GM18951 (cell line): ENCODE measurements around the gene FUCA1.
"Not testable (repeated sequence)": the region's sequence is repeated elsewhere in the genome, so short reads cannot be mapped to it uniquely, and the experiment has no call there.

Source experiments
- POLR2A ChIP-seq: IDR thresholded peaks from 4 replicates; pipeline ENCODE4 v1.6.1; 2011; ENCODE audit warnings: mild to moderate bottlenecking; ENCODE audit not compliant: insufficient read length, insufficient read depth; ENCODE audit errors: extremely low read depth
- in situ Hi-C: fragments of 300-500 bp; cut with MboI; formaldehyde crosslinking; loops from one replicate; pipeline ENCODE4 v1.12.0; 2022; ENCODE audit warnings: low sequenced_read_pairs, mixed read lengths, inconsistent platforms; ENCODE audit not compliant: unreplicated experiment

FUCA1 gene

GRCh38 chr1:23843644-23844043 lies 24.4 kb downstream of the FUCA1 start:
- no peak for TF ChIP-seq POLR2A
- in situ Hi-C loops, result no loop called here

DNA sequence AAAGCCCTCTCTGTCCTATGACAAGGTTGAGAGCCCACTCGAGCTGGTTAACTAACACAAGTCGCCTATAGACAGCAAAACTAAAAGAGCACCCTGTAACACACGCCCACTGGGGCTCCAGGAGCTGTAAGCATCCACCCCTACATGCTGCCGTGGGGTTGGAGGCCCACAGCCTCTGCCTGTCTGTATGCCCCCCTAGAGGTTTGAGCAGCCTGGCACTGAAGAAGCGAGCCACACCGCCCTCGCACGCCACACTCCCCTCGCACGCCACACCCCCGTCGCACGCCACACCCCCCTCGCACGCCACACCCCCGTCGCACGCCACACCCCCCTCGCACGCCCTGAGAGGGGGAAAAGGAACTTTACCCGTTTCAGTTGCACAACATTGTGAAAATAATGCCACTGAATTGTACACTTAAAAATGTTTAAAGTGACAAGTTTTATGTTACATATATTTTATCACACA lies 29.7 kb downstream of the FUCA1 start:
- in situ Hi-C loops, result no loop called here
- TF ChIP-seq POLR2A, result no peak

GRCh38 chr1:23837908-23838307 lies 30.2 kb downstream of the FUCA1 start:
- in situ Hi-C loops, result no loop called here

GRCh38 chr1:23836037-23836436 lies 32.1 kb downstream of the FUCA1 start:
- in situ Hi-C loops, result no loop called here
- TF ChIP-seq POLR2A, result no peak

More at GRCh38 chr1:23837908-23838307, 30.2 kb downstream of the FUCA1 start:
- no peak for TF ChIP-seq POLR2A

DNA sequence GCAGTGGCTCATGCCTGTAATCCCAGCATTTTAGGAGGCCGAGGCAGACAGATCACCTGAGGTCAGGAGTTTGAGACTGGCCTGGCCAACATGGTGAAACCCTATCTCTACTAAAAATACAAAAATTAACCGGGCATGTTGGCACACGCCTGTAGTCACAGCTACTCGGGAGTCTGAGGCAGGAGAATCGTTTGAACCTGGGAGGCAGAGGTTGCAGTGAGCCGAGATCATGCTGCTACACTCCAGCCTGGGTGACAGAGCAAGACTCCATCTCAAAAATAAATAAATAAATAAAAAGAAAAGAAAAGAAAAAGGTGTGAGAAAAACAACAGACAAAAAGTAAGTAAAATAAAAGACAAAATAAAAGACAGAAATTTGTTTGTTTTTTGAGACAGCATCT lies 33.9 kb downstream of the FUCA1 start:
- in situ Hi-C loops, result not testable (repeated sequence)

- in situ Hi-C loops, result no loop called here
- no peak for TF ChIP-seq POLR2A
Observed at GRCh38 chr1:23827717-23828116, 40.4 kb downstream of the FUCA1 start.

- in situ Hi-C loops, result not testable (repeated sequence)
Observed at GRCh38 chr1:23826590-23826989, 41.5 kb downstream of the FUCA1 start.

DNA sequence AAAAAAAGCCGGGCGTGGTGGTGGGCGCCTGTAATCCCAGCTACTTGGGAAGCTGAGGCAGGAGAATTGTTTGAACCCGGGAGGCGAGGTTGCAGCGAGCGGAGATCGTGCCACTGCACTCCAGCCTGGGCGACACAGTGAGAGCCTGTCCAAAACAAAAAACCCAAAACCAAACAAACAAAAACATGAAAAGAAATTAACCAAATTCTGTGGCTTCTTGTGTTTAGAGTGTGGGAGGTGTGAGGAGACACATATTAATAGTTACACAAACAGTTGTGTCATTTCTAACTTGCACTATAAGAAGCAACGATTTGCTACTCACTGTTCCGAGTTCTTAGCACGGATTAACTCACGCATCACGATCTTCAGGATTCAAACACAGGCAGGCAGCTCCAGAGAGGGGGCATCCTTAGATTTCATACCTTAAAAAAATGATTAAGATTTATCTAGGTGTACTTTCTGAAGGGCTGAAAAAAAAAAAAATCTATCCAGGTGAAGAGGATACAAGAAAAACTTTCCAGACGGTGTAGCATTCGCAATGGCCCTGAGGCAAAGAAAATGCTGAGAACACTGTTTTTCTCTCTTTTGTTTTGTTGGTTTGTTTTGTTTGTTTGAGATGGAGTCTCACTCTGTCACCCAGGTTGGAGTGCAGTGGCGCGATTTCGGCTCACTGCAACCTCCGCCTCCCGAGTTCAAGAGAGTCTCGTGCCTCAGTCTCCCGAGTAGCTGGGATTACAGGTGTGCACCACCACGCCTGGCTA lies 42.1 kb downstream of the FUCA1 start:
- no peak for TF ChIP-seq POLR2A
- in situ Hi-C loops, result no loop called here

DNA sequence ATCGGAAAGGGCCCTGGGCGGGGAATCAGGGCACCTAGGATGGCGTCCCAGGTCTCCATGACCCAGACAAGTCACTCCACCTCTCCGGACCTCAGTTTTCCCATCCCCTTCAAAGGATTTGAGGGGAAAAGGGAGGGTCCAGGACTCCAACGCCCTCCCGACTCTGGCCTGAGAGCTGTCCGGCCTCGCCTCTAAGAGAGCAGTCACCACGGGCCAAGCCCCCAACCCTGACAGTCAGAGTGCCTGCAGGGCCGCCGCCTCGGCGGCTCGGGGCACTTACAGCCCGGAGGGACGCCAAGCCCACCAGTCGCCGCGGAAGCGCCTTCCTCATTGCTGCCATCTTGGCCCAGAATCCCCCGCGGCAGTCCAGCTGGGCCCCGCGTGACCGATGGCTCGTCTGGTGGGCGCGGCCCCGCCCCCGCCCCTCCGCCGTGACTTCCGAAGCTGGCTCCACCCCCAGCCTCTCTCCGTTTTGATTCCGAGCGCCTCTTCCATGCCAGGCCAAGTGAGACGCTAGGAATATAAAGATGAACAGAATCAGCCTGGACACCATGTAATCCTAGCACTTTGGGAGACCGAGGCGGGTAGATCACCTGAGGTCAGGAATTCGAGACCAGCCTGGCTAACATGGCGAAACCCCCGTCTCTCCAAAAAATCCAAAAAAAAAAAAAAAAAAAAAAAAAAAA lies 42.9 kb downstream of the FUCA1 start, which contains the start of gene HMGCL:
Gene HMGCL, minus strand, starts transcription at position 354 of the 686 bp plus-strand sequence. Its CDS starts 14 bp downstream, at position 340.
- peak; percentile 94 for TF ChIP-seq POLR2A
- in situ Hi-C loops, result no loop called here

DNA sequence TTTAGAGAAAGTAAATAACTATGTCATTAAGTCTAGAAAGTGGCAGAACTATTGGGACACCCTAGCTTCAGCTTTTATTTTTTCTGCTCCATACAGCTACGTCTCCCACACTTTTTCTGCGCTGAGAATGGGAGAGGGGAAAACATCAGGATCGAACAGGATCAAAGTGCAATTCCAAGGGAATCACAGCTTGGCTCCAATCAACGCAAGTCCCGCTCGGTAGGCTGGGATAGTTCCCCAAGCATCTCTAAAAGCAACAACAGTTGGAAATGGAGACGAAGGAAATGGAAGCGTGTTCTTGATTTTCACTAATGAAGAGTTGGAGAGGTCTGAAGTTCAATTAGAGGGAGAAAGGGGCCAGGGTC lies 43.4 kb downstream of the FUCA1 start:
- in situ Hi-C loops, result no loop called here
- TF ChIP-seq POLR2A, result no peak

DNA sequence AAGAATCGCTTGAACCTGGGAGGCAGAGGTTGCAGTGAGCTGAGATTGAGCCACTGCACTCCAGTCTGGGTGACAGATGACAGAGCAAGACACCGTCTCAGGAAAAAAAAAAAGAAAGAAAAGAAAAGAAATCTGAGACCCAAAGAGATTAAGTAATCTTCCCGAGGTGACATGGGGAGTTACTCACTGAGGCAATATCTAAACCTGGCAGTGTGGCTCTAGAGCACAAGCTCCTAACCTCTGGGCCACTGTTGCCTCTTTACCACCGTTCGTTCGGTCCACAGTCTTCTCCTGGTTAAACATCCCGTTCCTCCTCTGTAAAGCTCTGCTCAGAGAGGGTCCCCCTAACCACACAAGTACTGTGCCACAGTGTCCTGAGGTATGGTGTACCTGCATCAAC lies 44.3 kb downstream of the FUCA1 start:
- no peak for TF ChIP-seq POLR2A
- in situ Hi-C loops, result no loop called here

DNA sequence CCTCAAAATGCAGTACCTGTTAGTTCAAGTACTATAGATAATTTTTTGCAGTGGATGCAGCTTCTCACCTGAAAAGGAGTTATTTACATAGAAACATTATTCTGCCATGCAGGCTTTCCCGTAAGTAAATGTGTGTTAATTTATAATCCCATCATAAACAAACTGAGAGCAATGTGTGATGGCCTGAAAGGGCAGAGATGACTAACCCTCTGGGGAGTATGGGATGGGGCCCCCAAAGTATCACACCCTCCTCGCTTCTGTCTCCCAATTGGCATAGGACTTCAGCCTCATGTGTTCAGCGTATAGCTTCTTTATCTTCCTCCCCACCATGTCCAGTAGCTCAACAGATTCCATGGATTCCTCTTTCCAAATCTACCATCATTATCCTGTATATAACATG lies 50.5 kb downstream of the FUCA1 start:
- in situ Hi-C loops, result loop anchor here (10.0 kb wide), 1 partner anchor 47 kb away; the partner anchor contains the start of gene FUCA1
- no peak for TF ChIP-seq POLR2A

- in situ Hi-C loops, result loop anchor here (10.0 kb wide), 1 partner anchor 48 kb away; the partner anchor contains the start of gene FUCA1
- TF ChIP-seq POLR2A, result no peak
Observed at GRCh38 chr1:23816906-23817305, 51.2 kb downstream of the FUCA1 start.

DNA sequence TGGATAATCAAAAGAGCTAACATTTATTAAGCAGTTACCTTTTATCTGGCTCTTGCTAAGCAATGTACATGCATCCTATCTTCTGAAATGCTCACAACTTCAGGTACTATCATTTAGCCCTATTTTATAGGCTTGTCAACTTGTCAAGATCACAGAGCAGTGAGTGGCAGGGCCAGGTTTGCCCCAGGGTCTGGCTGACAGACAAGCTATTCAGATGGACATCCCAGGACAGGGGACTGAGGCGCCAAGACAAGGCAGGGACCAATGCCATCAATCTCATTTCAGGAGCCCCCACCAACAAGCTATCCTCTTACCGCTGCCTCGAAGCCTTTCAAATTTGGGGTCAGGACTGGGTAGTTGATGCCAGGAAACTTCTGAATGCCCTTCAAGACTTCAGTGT lies 51.7 kb downstream of the FUCA1 start:
- TF ChIP-seq POLR2A, result no peak
- in situ Hi-C loops, result loop anchor here (10.0 kb wide), 1 partner anchor 48 kb away; the partner anchor contains the start of gene FUCA1
